Epithelial cell of esophagus (primary cell): ENCODE results near the gene GRK6.

Experiments
- DNase-seq: peaks from one replicate; pipeline ENCODE4 v3.0.0; 2010; ENCODE audit warnings: low read depth
- H3K4me3 ChIP-seq: 2 replicates; pipeline ENCODE4 v1.5.1; 2011; ENCODE audit warnings: mild to moderate bottlenecking, low read length, control low read depth
- CTCF ChIP-seq: IDR thresholded peaks from 2 replicates; pipeline ENCODE4 v1.5.1; 2011; ENCODE audit warnings: low read depth, mild to moderate bottlenecking, low read length, control low read depth, inconsistent platforms; ENCODE audit not compliant: insufficient read depth; ENCODE audit errors: missing control alignments

Gene GRK6

GRCh38 chr5:177397875-177398390 lies 28.5 kb upstream of the GRK6 start:
- no peak for TF ChIP-seq CTCF
- no peak overlapping the region for H3K4me3 ChIP-seq
- no peak for DNase-seq

- H3K4me3 ChIP-seq: no peak within 1 kb of the TSS
- no peak for TF ChIP-seq CTCF
- no peak for DNase-seq
Observed at GRCh38 chr5:177399997-177400868, 26.2 kb upstream of the GRK6 start, which contains the start of gene PFN3. Gene PFN3 (minus strand): TSS chr5:177400661. CDS start chr5:177400576, 85 bp downstream.

DNA sequence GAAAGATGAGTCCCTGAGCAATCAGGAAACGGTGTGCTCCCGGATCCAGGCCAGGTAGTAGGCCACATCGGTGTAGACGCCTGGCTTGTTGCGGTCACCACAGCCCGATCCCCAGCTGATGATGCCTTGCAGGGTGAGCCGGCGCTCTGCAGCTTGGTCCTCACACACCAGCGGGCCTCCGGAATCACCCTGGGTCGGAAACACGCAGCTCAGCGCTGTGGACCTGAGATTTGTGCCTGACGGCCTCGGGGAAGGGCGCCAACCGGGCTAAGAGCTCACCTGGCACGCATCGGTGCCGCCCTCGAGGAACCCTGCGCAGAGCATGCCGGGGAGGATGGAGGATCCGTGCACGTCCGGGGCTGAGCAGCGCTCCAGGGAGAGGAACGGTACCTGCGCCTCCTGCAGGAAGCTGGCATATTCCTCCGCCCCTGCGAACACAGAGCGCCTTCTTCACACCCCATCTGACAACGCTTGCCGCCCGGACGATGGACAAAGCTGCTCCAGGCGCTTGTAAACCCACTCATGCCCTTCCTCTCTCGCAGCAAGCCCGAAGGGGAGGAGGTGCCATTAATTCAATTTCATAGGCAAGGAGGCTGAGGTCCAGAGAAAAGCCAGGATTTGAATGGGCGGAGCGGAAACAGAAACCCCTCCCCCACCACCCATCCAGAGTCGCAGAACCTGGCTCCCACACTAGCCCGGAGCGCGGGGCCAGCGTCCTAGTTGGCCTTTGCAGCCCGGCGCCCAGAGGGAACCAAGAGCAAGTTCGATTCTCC lies 24.0 kb upstream of the GRK6 start:
- peak; percentile 74 for TF ChIP-seq CTCF
- DNase-seq: peak; percentile 91
- peak overlapping the region; percentile 63 for H3K4me3 ChIP-seq

DNA sequence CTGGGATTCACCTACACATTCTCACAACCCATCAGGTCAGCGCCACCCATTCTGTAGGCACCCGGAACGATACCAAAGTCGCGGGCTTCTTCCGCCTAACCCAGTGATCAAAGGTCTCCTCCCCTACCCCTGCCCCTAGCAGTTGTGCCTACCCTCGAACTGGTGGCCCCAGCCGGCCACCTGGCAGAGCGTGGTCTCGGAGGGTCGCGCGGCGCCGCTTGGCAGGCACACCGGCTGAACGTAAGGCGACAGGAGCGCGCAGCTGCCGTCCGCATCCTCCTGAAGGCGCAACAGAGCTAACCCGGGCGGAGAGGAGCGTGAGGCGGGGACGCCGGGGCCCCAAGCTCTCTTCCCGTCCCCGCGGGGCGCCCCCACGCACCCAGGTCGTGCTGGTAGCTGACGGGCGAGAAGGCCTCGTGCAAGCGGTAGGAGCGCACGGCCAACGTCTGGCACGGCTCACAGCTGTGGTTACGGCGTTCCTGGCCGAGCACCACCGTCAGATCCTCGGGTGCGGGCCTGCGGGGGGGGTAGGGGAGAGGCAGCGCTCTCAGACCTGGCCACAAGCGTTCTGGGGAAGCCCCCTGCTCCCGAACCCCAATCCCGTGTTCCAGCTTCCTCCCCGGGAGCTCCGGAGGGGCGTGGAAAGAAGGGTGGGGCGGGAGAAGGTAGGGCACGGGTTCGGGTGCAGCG lies 23.2 kb upstream of the GRK6 start:
- DNase-seq: peak; percentile 62
- TF ChIP-seq CTCF: peak; percentile 7
- H3K4me3 ChIP-seq: peak overlapping the region; percentile 63

GRCh38 chr5:177403792-177404640 lies 22.5 kb upstream of the GRK6 start:
- peak; percentile 77 for DNase-seq

More at GRCh38 chr5:177403792-177404640, 22.5 kb upstream of the GRK6 start:
- TF ChIP-seq CTCF: peak; percentile 60
- peak overlapping the region; percentile 63 for H3K4me3 ChIP-seq
